GM18511 (cell line): ENCODE results near the gene LETMD1.
"Not testable (repeated sequence)": the region's sequence is repeated elsewhere in the genome, so short reads cannot be mapped to it uniquely, and the experiment has no call there.

ENCODE experiments used
- ATAC-seq: cut with Tn5 transposase; IDR thresholded peaks from one replicate; pipeline ENCODE4 v1.9.1; 2021; ENCODE audit warnings: mild to moderate bottlenecking, moderate library complexity; ENCODE audit not compliant: unreplicated experiment

The LETMD1 gene

GRCh38 chr12:51075390-51075789 is 27.3 kb downstream of the LETMD1 start:
- no peak for ATAC-seq

- no peak for ATAC-seq
Observed at GRCh38 chr12:51076236-51076930, 28.3 kb downstream of the LETMD1 start.

- no peak for ATAC-seq
Observed at GRCh38 chr12:51077930-51078329, 29.8 kb downstream of the LETMD1 start.

DNA sequence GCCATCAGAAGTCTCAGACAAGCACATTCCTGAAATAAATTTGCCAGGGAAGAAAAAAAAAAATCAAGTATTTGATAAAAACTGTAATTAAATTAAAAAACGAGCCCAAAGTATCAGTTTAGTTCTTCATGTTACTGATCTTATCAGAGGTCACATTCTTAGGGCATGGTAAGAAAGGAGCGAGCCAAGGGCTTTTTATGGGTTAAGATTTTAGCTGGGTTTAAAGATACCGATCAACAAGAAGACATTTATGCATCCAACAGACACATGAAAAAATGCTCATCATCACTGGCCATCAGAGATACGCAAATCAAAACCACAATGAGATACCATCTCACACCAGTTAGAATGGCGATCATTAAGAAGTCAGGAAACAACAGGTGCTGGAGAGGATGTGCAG is 30.2 kb downstream of the LETMD1 start:
- not testable (repeated sequence) for ATAC-seq

GRCh38 chr12:51078866-51079265 is 30.7 kb downstream of the LETMD1 start:
- not testable (repeated sequence) for ATAC-seq

DNA sequence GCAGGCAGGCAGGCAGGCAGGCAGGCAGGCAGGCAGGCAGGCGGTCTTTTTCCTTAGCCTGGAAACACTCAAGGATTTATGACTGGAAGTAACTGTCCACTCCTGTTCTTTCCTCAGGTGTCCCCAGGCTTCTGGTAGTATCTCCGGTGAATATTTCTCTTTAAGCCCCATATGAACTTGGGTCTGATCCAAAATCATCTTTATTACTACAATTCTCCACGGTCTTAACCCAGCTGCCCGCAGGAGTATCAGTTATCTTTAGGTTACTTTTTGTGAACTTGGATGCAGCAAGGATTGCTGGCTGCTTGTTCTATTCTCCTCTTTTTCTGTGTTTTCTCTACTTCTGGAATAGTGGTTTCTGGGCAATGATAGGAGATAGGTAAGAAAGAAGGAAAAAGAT is 32.0 kb downstream of the LETMD1 start:
- ATAC-seq = no peak

- no peak for ATAC-seq
Observed at GRCh38 chr12:51081421-51081820, 33.3 kb downstream of the LETMD1 start.

GRCh38 chr12:51082561-51083125 is 34.5 kb downstream of the LETMD1 start:
- ATAC-seq = peak; percentile 6

DNA sequence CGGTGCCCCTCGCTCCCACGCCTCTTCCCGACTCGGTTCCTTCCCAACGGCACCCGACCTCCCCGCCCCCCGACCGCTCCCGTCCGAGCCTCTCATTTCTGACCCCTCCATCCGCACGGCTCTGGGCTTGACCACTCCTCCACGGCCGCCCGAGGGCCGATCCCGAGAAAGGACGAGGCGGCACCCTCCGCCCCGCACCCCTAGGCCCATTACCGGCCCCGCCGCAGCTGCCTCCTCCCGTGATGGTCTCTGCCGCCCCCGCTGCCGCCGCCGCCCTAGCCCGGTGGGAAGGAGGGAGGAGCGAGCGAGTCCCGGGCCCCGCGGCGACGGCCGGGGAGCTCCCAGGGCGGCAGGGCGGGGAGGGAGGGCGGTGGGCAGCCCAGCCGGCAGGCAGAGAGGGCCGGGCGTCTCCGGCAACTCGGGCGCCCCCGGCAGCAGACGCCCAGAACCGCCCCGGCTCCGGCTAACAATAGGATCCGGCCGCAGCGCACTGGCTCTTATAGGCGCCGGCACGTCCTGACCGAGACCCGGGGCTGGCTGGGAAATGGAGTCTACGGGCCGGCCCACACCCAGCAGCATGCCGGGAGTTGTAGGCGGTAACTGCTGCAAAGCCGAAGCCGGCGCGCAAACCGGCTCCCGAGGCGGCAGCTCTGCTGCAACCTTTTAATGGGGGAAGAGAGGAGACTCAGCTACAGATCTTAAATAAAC is 35.2 kb downstream of the LETMD1 start, which contains the start of gene CSRNP2:
Gene CSRNP2 (minus strand): TSS at position 471 of the 708 bp plus-strand sequence. CDS start 7,035 bp downstream, outside the sequence.
- peak; percentile 97 for ATAC-seq

- ATAC-seq = no peak
Observed at GRCh38 chr12:51085757-51086156, 37.6 kb downstream of the LETMD1 start.

DNA sequence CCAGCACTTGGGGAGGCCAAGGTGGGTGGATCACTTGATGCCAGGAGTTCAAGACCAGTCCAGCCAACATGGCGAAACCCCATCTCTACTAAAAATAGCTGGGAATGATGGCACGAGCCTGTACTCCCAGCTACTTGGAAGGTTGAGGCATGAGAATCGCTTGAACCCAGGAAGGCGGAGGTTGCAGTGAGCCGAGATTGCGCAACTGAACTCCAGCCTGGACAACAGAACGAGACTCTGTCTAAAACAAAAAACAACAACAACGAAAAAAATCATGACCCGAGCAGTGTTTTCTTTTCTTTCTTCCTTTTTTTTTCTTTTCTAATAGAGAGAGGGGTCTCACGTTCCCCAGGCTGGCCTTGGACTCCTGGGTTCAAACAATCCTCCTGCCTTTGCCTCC is 38.8 kb downstream of the LETMD1 start:
- no peak for ATAC-seq

DNA sequence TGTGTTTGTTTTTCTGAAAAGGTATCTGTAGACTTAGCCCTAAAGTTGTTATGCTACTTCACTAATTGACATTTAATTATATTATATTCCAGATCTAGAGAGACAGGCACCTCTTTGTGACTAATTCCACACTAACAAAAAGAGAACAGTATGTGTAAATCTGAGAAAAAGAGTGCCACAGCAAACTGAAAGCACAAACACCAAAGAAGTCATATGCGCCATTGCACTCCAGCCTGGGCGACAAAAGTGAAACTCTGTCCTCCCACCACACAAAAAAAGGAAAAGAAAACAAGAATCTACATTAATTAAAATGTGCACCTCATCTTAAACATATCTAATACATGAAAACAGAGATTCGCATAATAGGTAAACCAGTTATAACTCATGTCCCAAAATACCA is 39.7 kb downstream of the LETMD1 start:
- no peak for ATAC-seq

DNA sequence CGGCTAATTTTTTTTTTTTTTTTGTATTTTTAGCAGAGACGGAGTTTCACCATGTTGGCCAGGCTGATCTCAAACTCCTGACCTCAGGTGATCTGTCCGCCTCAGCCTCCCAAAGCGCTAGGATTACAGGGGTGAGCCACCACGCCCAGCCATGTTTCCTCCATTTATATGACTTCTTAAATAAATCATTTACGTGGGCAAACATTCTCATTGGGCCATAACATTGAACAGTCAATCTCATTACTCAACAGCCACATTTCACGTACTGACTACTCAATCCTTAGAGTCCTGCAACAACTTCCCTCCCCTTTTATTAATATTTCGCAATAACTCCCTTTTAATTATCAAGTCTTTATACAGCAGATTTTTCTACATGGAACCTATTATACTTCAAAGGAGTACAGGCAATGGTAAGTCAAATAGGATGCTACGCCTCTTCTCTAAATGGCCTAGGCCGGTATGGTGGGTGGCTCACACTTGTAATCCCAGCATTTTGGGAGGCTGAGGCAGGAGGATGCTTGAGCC is 42.6 kb downstream of the LETMD1 start:
- ATAC-seq = no peak

DNA sequence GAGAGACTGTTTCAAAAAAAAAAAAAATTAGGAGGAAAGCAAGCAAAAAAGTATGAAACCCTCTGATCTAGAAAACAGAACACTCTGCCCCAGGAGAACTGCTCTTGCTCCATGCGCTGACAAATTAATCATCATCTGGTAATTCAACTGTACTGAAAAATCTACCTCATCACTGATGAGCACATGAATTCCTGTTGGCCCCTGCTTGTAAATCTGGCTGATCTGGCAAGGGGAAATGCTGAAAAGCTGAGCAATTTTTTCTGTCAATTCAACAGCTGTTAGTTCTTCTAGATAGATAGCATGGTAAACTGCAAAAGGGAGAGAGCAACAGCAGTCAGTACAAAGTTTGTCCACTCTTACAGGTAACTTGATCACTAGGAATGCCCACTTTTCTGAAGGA is 50.5 kb downstream of the LETMD1 start:
- no peak for ATAC-seq

- no peak for ATAC-seq
Observed at GRCh38 chr12:51103977-51104376, 55.9 kb downstream of the LETMD1 start.

GRCh38 chr12:51108136-51108535 is 60.0 kb downstream of the LETMD1 start:
- ATAC-seq = no peak
